ENCODE data around the gene WASF2.

The WASF2 gene

GRCh38 chr1:27522432-27523336 is 32.7 kb upstream of the WASF2 start:
- H3K9ac ChIP-seq (ENCODE audit: low read length): no peak overlapping the region
- no peak for DNase-seq
- H3K4me3 ChIP-seq (ENCODE audit: low read depth, low read length): no peak overlapping the region
- H4K8ac ChIP-seq (ENCODE audit: low read depth, low read length): peak overlapping the region; percentile 12
- H3K79me1 ChIP-seq (ENCODE audit: low read length): peaks cover 31% of the 10 kb centered on the region
- H2BK120ac ChIP-seq (ENCODE audit: insufficient read depth, low read length, poor library complexity): peak overlapping the region; percentile 2
- no peak overlapping the region for H2AFZ ChIP-seq (ENCODE audit: insufficient read depth, low read length, poor library complexity)
- no peak overlapping the region for H3K23ac ChIP-seq (ENCODE audit: low read length)
- no peaks in the 10 kb centered on the region for H3K36me3 ChIP-seq (ENCODE audit: control insufficient read depth in 1 of 2, insufficient read depth in 2 of 2, low read length in 2 of 2)
- peak overlapping the region; percentile 21 for H3K27ac ChIP-seq (ENCODE audit: low read depth, low read length)
- peak overlapping the region; percentile 17 for H2BK5ac ChIP-seq (ENCODE audit: low read depth, low read length, poor library complexity)
- H3K9me3 ChIP-seq (ENCODE audit: insufficient read depth, low read depth, low read length): peaks cover 2% of the 10 kb centered on the region
- H4K12ac ChIP-seq (ENCODE audit: low read depth, low read length): no peak overlapping the region
- H3K4ac ChIP-seq (ENCODE audit: low read depth, low read length): no peak overlapping the region
- H3K14ac ChIP-seq (ENCODE audit: low read length): peak overlapping the region; percentile 29
- no peak overlapping the region for H2BK12ac ChIP-seq (ENCODE audit: low read length)
- H3K27me3 ChIP-seq (ENCODE audit: insufficient read depth, low read length): no peaks in the 10 kb centered on the region
- H4K91ac ChIP-seq (ENCODE audit: low read depth, low read length): peak overlapping the region; percentile 86
- H3K4me2 ChIP-seq (ENCODE audit: low read length): no peak overlapping the region
- peaks cover 1% of the 10 kb centered on the region for H3K79me2 ChIP-seq (ENCODE audit: control insufficient read depth, insufficient read depth, low read length, poor library complexity)
- H3K18ac ChIP-seq (ENCODE audit: low read length): peak overlapping the region; percentile 25
- peak overlapping the region; percentile 3 for H2AK5ac ChIP-seq (ENCODE audit: low read length)
- H3K4me1 ChIP-seq (ENCODE audit: control insufficient read depth in 1 of 2, insufficient read depth in 2 of 2, low read length in 2 of 2): peaks cover 69 to 76% of the 10 kb centered on the region in 2 experiments
- WGBS (ENCODE audit: extremely low coverage, insufficient coverage, insufficient read length): no CpG with 5 or more reads among the region's 31 CpGs

- Histone ChIP-seq H3K9ac (ENCODE audit: low read length) (no peak overlapping the region), H4K12ac (ENCODE audit: low read depth, low read length) (no peak overlapping the region), H3K9me3 (ENCODE audit: insufficient read depth, low read depth, low read length) (peaks cover 2% of the 10 kb centered on the region), H2AFZ (ENCODE audit: insufficient read depth, low read length, poor library complexity) (no peak overlapping the region), H3K4me1 (ENCODE audit: control insufficient read depth in 1 of 2, insufficient read depth in 2 of 2, low read length in 2 of 2) (peaks cover 62 to 68% of the 10 kb centered on the region in 2 experiments), H3K18ac (ENCODE audit: low read length) (no peak overlapping the region), H3K14ac (ENCODE audit: low read length) (no peak overlapping the region), H3K4me2 (ENCODE audit: low read length) (no peak overlapping the region), H3K79me2 (ENCODE audit: control insufficient read depth, insufficient read depth, low read length, poor library complexity) (no peaks in the 10 kb centered on the region), H3K4ac (ENCODE audit: low read depth, low read length) (no peak overlapping the region), H3K23ac (ENCODE audit: low read length) (no peak overlapping the region), H3K4me3 (ENCODE audit: low read depth, low read length) (no peak overlapping the region), H3K79me1 (ENCODE audit: low read length) (peaks cover 26% of the 10 kb centered on the region), H2AK5ac (ENCODE audit: low read length) (no peak overlapping the region), H2BK120ac (ENCODE audit: insufficient read depth, low read length, poor library complexity) (no peak overlapping the region), H2BK12ac (ENCODE audit: low read length) (no peak overlapping the region), H2BK5ac (ENCODE audit: low read depth, low read length, poor library complexity) (no peak overlapping the region), H3K27me3 (ENCODE audit: insufficient read depth, low read length) (no peaks in the 10 kb centered on the region), H4K8ac (ENCODE audit: low read depth, low read length) (no peak overlapping the region), H3K36me3 (ENCODE audit: control insufficient read depth in 1 of 2, insufficient read depth in 2 of 2, low read length in 2 of 2) (no peaks in the 10 kb centered on the region), H3K27ac (ENCODE audit: low read depth, low read length) (no peak overlapping the region), H4K91ac (ENCODE audit: low read depth, low read length) (peak overlapping the region; percentile 86)
- no CpG with 5 or more reads among the region's 9 CpGs for WGBS (ENCODE audit: extremely low coverage, insufficient coverage, insufficient read length)
- no peak for DNase-seq
Observed at GRCh38 chr1:27521861-27522431, 32.0 kb upstream of the WASF2 start.

- H3K9ac ChIP-seq (ENCODE audit: low read length): no peak overlapping the region
- no peak overlapping the region for H3K27ac ChIP-seq (ENCODE audit: low read depth, low read length)
- no peak overlapping the region for H2BK120ac ChIP-seq (ENCODE audit: insufficient read depth, low read length, poor library complexity)
- H2AFZ ChIP-seq (ENCODE audit: insufficient read depth, low read length, poor library complexity): no peak overlapping the region
- H2BK5ac ChIP-seq (ENCODE audit: low read depth, low read length, poor library complexity): no peak overlapping the region
- H4K91ac ChIP-seq (ENCODE audit: low read depth, low read length): peak overlapping the region; percentile 13
- H3K9me3 ChIP-seq (ENCODE audit: insufficient read depth, low read depth, low read length): peaks cover 2% of the 10 kb centered on the region
- no peak overlapping the region for H3K4ac ChIP-seq (ENCODE audit: low read depth, low read length)
- peaks cover 57 to 63% of the 10 kb centered on the region in 2 experiments for H3K4me1 ChIP-seq (ENCODE audit: control insufficient read depth in 1 of 2, insufficient read depth in 2 of 2, low read length in 2 of 2)
- peak overlapping the region; percentile 2 for H3K14ac ChIP-seq (ENCODE audit: low read length)
- no peaks in the 10 kb centered on the region for H3K27me3 ChIP-seq (ENCODE audit: insufficient read depth, low read length)
- H2AK5ac ChIP-seq (ENCODE audit: low read length): peak overlapping the region; percentile 33
- peaks cover 25% of the 10 kb centered on the region for H3K79me1 ChIP-seq (ENCODE audit: low read length)
- peak overlapping the region; percentile 25 for H4K8ac ChIP-seq (ENCODE audit: low read depth, low read length)
- WGBS (ENCODE audit: extremely low coverage, insufficient coverage, insufficient read length): no CpG with 5 or more reads among the region's 20 CpGs
- peak overlapping the region; percentile 3 for H3K4me3 ChIP-seq (ENCODE audit: low read depth, low read length)
- H3K79me2 ChIP-seq (ENCODE audit: control insufficient read depth, insufficient read depth, low read length, poor library complexity): no peaks in the 10 kb centered on the region
- H3K36me3 ChIP-seq (ENCODE audit: control insufficient read depth in 1 of 2, insufficient read depth in 2 of 2, low read length in 2 of 2): no peaks in the 10 kb centered on the region
- no peak overlapping the region for H3K18ac ChIP-seq (ENCODE audit: low read length)
- no peak overlapping the region for H3K4me2 ChIP-seq (ENCODE audit: low read length)
- peak overlapping the region; percentile 19 for H2BK12ac ChIP-seq (ENCODE audit: low read length)
- no peak overlapping the region for H4K12ac ChIP-seq (ENCODE audit: low read depth, low read length)
- no peak overlapping the region for H3K23ac ChIP-seq (ENCODE audit: low read length)
- DNase-seq: no peak
Observed at GRCh38 chr1:27521336-27521831, 31.4 kb upstream of the WASF2 start.

GRCh38 chr1:27520651-27521050 is 30.7 kb upstream of the WASF2 start:
- H3K4me1 ChIP-seq (ENCODE audit: control insufficient read depth in 1 of 2, insufficient read depth in 2 of 2, low read length in 2 of 2): peaks cover 51 to 56% of the 10 kb centered on the region in 2 experiments
- peaks cover 21% of the 10 kb centered on the region for H3K79me1 ChIP-seq (ENCODE audit: low read length)
- peak overlapping the region; percentile 47 for H2BK12ac ChIP-seq (ENCODE audit: low read length)
- H3K27me3 ChIP-seq (ENCODE audit: insufficient read depth, low read length): no peaks in the 10 kb centered on the region
- no peak overlapping the region for H4K12ac ChIP-seq (ENCODE audit: low read depth, low read length)
- peak overlapping the region; percentile 40 for H2AK5ac ChIP-seq (ENCODE audit: low read length)
- no peak overlapping the region for H2BK120ac ChIP-seq (ENCODE audit: insufficient read depth, low read length, poor library complexity)
- no peak overlapping the region for H2BK5ac ChIP-seq (ENCODE audit: low read depth, low read length, poor library complexity)
- H3K27ac ChIP-seq (ENCODE audit: low read depth, low read length): no peak overlapping the region
- H3K36me3 ChIP-seq (ENCODE audit: control insufficient read depth in 1 of 2, insufficient read depth in 2 of 2, low read length in 2 of 2): no peaks in the 10 kb centered on the region
- peaks cover 2% of the 10 kb centered on the region for H3K9me3 ChIP-seq (ENCODE audit: insufficient read depth, low read depth, low read length)
- no peak overlapping the region for H4K8ac ChIP-seq (ENCODE audit: low read depth, low read length)
- no peaks in the 10 kb centered on the region for H3K79me2 ChIP-seq (ENCODE audit: control insufficient read depth, insufficient read depth, low read length, poor library complexity)
- H2AFZ ChIP-seq (ENCODE audit: insufficient read depth, low read length, poor library complexity): no peak overlapping the region
- H4K91ac ChIP-seq (ENCODE audit: low read depth, low read length): peak overlapping the region; percentile 34
- no peak overlapping the region for H3K4me3 ChIP-seq (ENCODE audit: low read depth, low read length)
- H3K4ac ChIP-seq (ENCODE audit: low read depth, low read length): no peak overlapping the region
- no peak overlapping the region for H3K18ac ChIP-seq (ENCODE audit: low read length)
- H3K14ac ChIP-seq (ENCODE audit: low read length): no peak overlapping the region
- WGBS (ENCODE audit: extremely low coverage, insufficient coverage, insufficient read length): no CpG with 5 or more reads among the region's 4 CpGs
- H3K23ac ChIP-seq (ENCODE audit: low read length): no peak overlapping the region
- no peak for DNase-seq
- no peak overlapping the region for H3K9ac ChIP-seq (ENCODE audit: low read length)
- no peak overlapping the region for H3K4me2 ChIP-seq (ENCODE audit: low read length)

All from trophoblast cell (in vitro differentiated cells and primary cell).